ENCODE data around the gene LAMC1. TPM values are rescaled to one million over a fixed set of nuclear protein-coding genes. Genes with fewer than 3 reads are reported as not detected.

The LAMC1 gene
- total and polyA plus RNA-seq, 10 of the 15 experiments (the other 5 are each of a cell fraction or from before 2014, with no cell fraction given), result 4.6 to 51.4 (median 25.6) TPM

DNA sequence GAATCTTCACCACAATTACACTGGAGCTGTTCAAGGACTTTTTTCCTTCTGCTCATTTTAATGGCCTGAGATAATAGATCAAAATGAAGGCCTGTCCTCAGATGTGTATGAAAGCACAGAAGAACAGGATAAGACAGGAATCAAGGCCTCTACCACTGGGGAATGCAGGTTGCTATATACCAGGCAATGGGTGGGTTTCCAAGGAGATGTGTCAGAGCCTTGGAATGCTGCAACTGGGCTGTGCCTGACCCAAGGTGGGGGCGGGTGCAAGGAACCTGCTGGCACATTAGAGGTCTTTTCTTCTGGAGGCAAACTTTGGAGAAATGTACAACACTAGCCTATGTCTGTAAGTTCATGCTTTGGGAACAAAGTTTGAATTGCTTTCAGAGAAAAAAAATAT lies 141.1 kb downstream of the LAMC1 start:
- FAIRE-seq (no peak), DNase-seq (ENCODE audit: low read depth, low spot score) (no peak), ATAC-seq (no peak)
- no peak overlapping the region for H3K9ac ChIP-seq (ENCODE audit: control insufficient read depth, insufficient read depth, low read length)
- H3K4me3 ChIP-seq, result no peak overlapping the region
- TF ChIP-seq ZNF274 (IDR thresholded peaks at IDR 0.05; ENCODE audit: insufficient read depth, insufficient read length) (no peak), MXI1 (IDR thresholded peaks at IDR 0.05; ENCODE audit: low read depth, low read length) (no peak), ZNF384 (IDR thresholded peaks at IDR 0.05; ENCODE audit: borderline replicate concordance, low read depth, low read length) (no peak), BRCA1 (IDR thresholded peaks at IDR 0.05; ENCODE audit: low read depth, low read length) (no peak), CHD2 (IDR thresholded peaks at IDR 0.05; ENCODE audit: borderline replicate concordance, low read depth, low read length) (no peak), IKZF1 (conservative IDR thresholded peaks at IDR 0.05) (no peak), SMAD1 (IDR thresholded peaks at IDR 0.05; ENCODE audit: low read depth, partially characterized antibody) (no peak), SP1 (IDR thresholded peaks at IDR 0.05; ENCODE audit: low read depth, low read length) (no peak), CBX5 (IDR thresholded peaks at IDR 0.05; ENCODE audit: low read depth) (no peak), RCOR1 (conservative IDR thresholded peaks at IDR 0.05; ENCODE audit: low read depth, low read length) (no peak), CBX3 (IDR thresholded peaks at IDR 0.05; ENCODE audit: borderline replicate concordance, low read depth) (no peak), NFXL1 (IDR thresholded peaks at IDR 0.05; ENCODE audit: borderline replicate concordance) (no peak)
- TF ChIP-seq, protein P1, sequence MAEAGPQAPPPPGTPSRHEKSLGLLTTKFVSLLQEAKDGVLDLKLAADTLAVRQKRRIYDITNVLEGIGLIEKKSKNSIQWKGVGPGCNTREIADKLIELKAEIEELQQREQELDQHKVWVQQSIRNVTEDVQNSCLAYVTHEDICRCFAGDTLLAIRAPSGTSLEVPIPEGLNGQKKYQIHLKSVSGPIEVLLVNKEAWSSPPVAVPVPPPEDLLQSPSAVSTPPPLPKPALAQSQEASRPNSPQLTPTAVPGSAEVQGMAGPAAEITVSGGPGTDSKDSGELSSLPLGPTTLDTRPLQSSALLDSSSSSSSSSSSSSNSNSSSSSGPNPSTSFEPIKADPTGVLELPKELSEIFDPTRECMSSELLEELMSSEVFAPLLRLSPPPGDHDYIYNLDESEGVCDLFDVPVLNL (IDR thresholded peaks at IDR 0.05; ENCODE audit: low read depth, low read length), result no peak
- TF ChIP-seq, protein P2, sequence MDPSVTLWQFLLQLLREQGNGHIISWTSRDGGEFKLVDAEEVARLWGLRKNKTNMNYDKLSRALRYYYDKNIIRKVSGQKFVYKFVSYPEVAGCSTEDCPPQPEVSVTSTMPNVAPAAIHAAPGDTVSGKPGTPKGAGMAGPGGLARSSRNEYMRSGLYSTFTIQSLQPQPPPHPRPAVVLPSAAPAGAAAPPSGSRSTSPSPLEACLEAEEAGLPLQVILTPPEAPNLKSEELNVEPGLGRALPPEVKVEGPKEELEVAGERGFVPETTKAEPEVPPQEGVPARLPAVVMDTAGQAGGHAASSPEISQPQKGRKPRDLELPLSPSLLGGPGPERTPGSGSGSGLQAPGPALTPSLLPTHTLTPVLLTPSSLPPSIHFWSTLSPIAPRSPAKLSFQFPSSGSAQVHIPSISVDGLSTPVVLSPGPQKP (IDR thresholded peaks at IDR 0.05; ENCODE audit: low read depth, low read length), result no peak
- TF ChIP-seq, protein P3, sequence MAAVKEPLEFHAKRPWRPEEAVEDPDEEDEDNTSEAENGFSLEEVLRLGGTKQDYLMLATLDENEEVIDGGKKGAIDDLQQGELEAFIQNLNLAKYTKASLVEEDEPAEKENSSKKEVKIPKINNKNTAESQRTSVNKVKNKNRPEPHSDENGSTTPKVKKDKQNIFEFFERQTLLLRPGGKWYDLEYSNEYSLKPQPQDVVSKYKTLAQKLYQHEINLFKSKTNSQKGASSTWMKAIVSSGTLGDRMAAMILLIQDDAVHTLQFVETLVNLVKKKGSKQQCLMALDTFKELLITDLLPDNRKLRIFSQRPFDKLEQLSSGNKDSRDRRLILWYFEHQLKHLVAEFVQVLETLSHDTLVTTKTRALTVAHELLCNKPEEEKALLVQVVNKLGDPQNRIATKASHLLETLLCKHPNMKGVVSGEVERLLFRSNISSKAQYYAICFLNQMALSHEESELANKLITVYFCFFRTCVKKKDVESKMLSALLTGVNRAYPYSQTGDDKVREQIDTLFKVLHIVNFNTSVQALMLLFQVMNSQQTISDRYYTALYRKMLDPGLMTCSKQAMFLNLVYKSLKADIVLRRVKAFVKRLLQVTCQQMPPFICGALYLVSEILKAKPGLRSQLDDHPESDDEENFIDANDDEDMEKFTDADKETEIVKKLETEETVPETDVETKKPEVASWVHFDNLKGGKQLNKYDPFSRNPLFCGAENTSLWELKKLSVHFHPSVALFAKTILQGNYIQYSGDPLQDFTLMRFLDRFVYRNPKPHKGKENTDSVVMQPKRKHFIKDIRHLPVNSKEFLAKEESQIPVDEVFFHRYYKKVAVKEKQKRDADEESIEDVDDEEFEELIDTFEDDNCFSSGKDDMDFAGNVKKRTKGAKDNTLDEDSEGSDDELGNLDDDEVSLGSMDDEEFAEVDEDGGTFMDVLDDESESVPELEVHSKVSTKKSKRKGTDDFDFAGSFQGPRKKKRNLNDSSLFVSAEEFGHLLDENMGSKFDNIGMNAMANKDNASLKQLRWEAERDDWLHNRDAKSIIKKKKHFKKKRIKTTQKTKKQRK (IDR thresholded peaks at IDR 0.05; ENCODE audit: low read depth, low read length), result no peak
- TF ChIP-seq, protein P4, sequence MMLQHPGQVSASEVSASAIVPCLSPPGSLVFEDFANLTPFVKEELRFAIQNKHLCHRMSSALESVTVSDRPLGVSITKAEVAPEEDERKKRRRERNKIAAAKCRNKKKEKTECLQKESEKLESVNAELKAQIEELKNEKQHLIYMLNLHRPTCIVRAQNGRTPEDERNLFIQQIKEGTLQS (IDR thresholded peaks at IDR 0.05; ENCODE audit: borderline replicate concordance, extremely low read depth, low read depth, low read length), result no peak
- H3K27me3 ChIP-seq (replicated peaks in 1 of 2; ENCODE audit: control insufficient read depth in 2 of 2, insufficient read depth in 2 of 2, low read length in 1 of 2), result no peaks in the 10 kb centered on the region
- WGBS (ENCODE audit: insufficient coverage, insufficient replicate concordance, low lambda C conversion rate, missing lambda C conversion rate), result 0% methylated on average over 1 of the region's 1 CpG
- H3K27ac ChIP-seq (ENCODE audit: control insufficient read depth, insufficient read depth), result no peak overlapping the region
- no peaks in the 10 kb centered on the region for H3K36me3 ChIP-seq (ENCODE audit: control insufficient read depth in 2 of 2, insufficient read depth in 2 of 2, low read length in 1 of 2)
- CTCF ChIA-PET, result no interaction called here
- no peak overlapping the region for H2AFZ ChIP-seq (ENCODE audit: control insufficient read depth, low read depth, low read length)
- intact Hi-C loops (cut with micrococcal nuclease; ENCODE audit: unreplicated experiment), result no loop called here
- H3K79me2 ChIP-seq (ENCODE audit: control insufficient read depth, insufficient read depth, low read length), result no peaks in the 10 kb centered on the region
- H3K9me3 ChIP-seq (replicated peaks; ENCODE audit: control insufficient read depth, insufficient read depth, low read length), result no peaks in the 10 kb centered on the region
- RAD21 ChIA-PET (ENCODE audit: unreplicated experiment), result no interaction called here
- POLR2A ChIA-PET, result no interaction called here
- in situ Hi-C loops (cut with MboI), result no loop called here
- SMC1A ChIA-PET (ENCODE audit: uncharacterized antibody, unreplicated experiment), result no interaction called here
- no peaks in the 10 kb centered on the region for H4K20me1 ChIP-seq (ENCODE audit: control insufficient read depth, insufficient read depth)
- H3K4me1 ChIP-seq (ENCODE audit: control insufficient read depth, insufficient read depth, low read length), result no peaks in the 10 kb centered on the region
- BruUV-seq (replicated peaks), result no TSS peak
- no peak overlapping the region for H3K4me2 ChIP-seq (ENCODE audit: control insufficient read depth, insufficient read depth)
